Fibroblast of skin of abdomen (primary cell): ENCODE data around the gene NSG2.
A peak's percentile ranks its signal among the peaks of the same experiment; 100 is the strongest.
"Not testable (repeated sequence)": the region's sequence is repeated elsewhere in the genome, so short reads cannot be mapped to it uniquely, and the experiment has no call there.

ENCODE experiments used
- DNase-seq: peaks from one replicate; pipeline ENCODE4 v3.0.0-alpha.2; 2013

The NSG2 gene

DNA sequence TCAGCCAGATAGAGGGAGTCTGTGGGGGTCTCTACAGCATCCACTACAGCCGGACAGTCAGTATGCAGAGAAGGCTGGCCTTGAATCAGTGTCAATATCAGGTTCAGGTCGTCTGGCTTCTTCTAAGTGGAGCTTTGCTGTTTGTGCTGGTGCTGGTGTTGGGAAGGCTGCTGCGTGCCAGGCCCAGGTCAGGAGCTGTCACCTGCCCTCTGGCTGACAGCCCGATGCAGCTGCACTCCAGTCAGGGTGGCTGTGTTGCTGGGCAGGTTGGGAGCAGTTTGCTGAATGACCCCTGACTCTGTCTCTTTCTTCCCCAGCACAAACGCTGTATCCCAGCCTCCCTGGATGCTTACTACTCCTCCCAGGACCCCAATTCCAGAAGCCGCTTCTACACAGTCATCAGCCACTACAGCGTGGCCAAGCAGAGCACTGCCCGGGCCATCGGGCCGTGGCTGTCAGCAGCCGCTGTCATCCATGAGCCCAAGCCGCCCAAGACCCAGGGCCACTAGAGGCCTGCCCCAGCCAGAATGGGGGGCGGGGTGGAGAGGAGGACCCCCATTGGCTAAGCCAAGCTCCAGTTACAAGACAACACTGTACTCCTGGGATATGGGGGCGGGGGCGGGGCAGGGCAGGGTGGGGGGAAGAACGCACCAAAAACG lies 61.6 kb downstream of the NSG2 start:
- DNase-seq, result no peak

GRCh38 chr5:174108745-174109144 lies 63.2 kb downstream of the NSG2 start:
- no peak for DNase-seq

- DNase-seq, result no peak
Observed at GRCh38 chr5:174109698-174110260, 64.3 kb downstream of the NSG2 start.

GRCh38 chr5:174110310-174110709 lies 64.8 kb downstream of the NSG2 start:
- DNase-seq, result no peak

GRCh38 chr5:174111287-174111973 lies 65.9 kb downstream of the NSG2 start:
- no peak for DNase-seq

DNA sequence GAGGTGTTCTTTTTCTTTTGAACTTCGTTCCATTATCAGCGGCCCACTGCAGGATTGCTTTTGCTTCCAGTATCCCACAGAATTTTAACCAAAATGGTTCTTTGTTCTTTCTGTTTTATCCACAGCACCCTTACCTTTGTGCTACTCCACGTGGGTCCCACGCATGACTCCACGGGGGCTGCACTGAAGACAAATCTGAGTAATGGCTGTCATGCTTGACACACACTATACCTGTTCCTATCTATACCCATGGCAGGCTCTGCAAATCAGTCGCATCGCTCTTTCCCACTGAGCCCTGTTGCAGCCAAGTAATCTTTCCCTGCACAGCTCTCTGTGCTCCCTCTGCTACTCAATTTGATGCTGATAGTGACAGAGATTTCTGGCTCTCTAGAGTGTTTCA lies 69.7 kb downstream of the NSG2 start:
- DNase-seq, result no peak

- DNase-seq, result no peak
Observed at GRCh38 chr5:174118823-174119467, 73.4 kb downstream of the NSG2 start.

DNA sequence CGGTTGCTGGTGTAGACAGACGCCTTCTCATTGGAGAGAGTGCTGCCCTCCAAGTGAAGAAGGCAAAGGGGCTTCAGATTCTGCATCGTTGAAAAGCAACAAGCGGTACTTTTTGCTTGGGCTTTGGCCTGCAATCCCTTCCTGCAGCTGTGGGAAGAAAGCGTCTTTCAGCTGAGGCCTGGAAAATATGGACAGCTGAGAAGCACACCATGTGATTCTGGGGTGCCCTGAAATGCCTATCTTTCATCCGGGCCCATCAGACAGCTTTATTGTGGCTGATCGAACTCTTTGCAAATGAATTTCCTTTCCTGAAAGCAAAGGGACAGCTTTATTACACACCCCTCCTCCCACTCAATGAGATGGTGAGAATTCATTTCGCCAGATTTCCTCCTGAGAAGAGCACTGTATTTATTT lies 74.0 kb downstream of the NSG2 start:
- DNase-seq, result no peak

DNA sequence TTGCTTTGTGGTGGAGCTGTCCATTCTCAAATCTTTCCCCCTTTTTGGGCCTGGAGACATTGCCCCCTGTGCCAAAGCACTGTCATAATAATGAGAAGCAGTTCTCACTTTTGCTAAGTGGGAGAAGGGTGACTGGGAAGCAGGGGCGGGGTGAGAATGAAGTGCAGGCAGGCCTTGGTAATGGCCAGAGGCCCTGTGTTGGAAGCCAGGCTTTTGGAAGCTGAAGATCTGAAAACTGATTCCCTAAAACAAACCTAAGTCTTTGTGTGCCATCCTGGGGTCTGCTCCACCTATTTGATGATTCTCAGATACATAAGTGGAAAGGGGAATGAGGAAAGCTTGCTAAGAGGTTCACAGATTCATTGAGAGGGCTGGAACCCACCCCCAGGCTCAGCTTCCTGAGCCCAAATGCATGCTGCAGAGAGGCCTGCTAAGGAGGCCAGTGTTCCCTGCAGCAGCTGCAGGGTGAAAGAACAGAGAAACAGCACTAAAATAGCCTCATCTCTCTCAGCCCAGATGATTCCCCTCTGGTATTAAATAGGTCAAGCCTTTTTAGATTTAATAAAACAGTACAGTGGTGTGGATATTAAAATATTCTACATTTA lies 75.0 kb downstream of the NSG2 start:
- no peak for DNase-seq

GRCh38 chr5:174134545-174134944 lies 89.0 kb downstream of the NSG2 start:
- DNase-seq, result no peak

DNA sequence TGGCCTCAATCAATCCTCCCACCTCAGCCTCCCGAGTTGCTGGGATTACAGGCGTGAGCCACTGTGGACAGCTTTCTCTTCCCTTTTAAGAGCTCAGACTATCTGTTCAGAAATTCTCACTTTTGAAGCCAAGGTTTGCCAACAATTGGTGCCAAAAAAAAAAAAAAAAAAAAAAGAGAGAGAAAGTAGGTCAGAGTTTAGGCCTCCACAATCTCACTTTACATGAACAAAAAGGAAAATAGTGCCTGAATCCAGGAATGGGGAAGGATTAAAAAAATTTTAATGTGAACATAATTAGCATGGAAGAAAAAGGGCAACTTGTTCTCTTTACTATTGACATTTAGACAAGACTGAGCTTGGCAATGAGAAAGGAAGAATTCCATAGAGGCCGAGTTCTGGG lies 94.1 kb downstream of the NSG2 start:
- DNase-seq, result no peak

- DNase-seq, result no peak
Observed at GRCh38 chr5:174140452-174141020, 95.0 kb downstream of the NSG2 start.

DNA sequence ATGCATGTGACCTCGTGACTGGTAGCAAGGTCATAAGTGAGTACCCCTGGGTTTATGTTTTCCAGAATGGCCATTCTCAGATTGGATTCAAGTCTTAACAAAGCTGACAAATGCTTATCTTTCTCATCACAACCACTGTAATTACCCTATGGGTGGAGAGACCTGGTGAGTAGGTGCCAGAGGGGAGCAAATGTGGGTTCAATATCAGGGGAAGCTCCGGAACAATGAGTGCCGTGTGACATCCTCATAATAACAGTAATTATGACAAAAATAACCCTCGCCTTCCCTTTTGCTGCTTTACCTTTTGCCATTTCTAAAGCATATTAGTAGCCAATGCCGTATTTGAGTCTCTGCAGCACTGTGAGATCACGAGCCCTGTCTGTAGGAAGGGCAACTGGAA lies 95.9 kb downstream of the NSG2 start:
- DNase-seq, result no peak

DNA sequence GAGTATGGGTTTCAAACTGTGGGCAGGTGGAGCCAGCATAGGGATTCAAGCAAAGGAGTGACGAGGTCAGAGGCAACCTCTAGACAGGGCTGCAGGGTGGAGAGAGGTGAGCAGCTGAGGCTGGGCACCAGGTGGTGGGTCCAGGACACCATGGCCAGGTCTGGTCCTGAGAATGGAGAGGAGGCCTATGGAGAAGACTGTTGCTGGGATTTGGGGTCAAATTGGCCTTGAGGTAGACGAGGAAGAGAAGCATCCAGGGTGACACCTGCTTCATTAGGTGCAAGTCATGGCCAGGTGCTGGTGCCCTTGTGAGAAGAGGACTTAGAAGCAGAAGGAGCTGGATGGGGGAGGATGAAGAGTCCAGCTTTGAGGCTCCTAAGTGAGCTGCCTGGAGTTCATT lies 99.6 kb downstream of the NSG2 start:
- no peak for DNase-seq

GRCh38 chr5:174145821-174146220 lies 100.3 kb downstream of the NSG2 start:
- peak; percentile 8 for DNase-seq

DNA sequence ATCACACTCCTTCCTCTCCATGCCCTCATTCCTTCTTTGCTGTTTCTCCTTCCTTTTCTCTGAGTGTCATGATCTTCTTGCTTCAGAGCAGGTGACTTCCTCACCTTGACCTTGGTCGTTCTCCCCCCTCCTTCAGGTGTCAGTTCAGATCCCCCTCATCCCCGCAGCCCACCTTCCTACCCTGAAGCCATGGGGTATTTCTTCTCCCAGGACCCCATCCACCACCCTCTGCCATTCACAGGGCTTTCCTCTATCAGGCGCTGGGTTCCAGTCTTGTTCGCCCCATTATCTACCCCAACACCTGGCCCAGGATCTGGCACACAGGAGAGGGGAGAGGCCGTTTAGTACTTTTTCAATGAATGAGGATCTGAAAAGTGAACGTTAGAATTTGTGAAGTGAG lies 101.0 kb downstream of the NSG2 start:
- no peak for DNase-seq

DNA sequence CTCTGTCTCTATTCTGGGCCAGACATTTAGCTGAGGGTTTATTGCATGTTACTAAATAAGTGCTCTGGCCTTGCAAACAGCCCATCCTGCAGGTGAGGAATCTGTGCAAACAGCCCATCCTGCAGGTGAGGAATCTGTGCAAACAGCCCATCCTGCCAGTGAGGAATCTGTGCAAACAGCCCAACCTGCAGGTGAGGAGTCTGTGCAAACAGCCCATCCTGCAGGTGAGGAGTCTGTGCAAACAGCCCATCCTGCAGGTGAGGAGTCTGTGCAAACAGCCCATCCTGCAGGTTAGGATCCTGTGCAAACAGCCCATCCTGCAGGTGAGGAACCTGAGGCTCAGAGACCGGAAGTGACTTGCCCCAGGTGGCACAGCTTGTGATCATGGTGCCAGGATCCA lies 101.5 kb downstream of the NSG2 start:
- not testable (repeated sequence) for DNase-seq

DNA sequence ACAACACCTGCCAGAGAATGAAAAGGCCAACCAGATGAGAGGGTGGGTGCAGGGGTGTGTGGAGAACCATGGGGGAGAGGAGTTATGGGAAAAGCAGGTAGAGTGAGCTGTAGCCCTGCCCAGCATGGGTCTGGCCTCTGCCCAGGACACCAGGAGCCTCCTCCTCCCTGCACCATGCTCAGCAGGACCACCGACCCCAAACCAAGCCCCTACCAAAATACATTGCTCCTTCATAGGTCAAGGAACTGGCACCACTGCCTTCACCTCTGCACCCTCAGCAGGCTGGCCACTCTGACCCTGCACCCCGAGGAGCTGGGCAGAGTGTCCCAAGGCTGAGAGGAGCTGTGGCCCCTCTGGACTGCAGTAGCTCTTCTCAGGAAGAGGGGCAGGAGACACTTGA lies 102.0 kb downstream of the NSG2 start:
- DNase-seq, result no peak

- no peak for DNase-seq
Observed at GRCh38 chr5:174148721-174149120, 103.2 kb downstream of the NSG2 start.

DNA sequence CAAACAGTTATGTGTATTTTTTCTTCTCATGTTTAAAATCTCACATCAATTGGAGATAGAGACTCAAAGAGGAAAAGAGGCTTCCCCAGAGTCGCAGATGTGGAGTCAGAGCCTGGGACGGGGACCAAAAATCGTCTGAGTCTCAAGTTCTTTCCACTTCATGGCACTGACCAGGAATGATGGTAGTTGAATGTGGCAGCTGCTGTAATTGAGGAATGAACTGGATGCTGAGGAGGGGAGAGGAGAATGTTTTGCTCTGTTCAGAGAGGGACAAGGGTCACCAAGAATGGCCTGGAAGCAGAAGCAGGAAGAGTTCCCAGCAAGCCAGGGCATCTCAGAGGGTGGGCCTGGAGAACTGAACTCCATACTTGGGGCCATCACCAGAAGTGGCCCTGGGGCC lies 103.9 kb downstream of the NSG2 start:
- DNase-seq, result no peak

- no peak for DNase-seq
Observed at GRCh38 chr5:174149989-174150388, 104.5 kb downstream of the NSG2 start.

DNA sequence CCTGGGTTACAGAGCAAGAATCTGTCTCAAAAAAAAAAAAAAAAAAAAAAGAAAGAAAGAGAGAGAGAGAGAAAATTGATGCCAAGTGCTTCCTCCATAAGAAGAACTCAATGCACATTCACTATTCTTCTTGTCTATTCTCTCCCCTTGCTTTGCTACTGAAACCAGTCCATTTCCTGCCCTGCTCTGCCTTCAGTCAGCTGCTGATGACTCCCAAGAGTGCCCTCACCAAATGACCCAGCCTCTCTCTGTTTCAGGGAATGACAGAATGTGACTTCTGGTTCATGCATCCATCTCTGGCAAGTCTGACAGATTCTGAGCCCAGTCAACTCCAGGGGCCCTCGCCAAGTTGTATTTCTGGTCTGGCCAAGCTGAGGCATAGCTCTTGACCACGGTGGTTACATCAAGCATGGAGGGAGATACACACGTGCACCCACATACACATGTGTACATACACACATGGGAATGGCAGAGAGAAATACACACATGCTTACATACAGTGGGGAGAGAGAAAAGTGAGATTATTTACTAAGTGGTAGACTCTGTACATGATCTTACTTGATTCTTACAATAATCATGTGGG lies 106.2 kb downstream of the NSG2 start:
- DNase-seq, result no peak

GRCh38 chr5:174154559-174154958 lies 109.1 kb downstream of the NSG2 start:
- DNase-seq, result no peak
